Stimulated activated CD8-positive, alpha-beta memory T cell treated with anti-CD3 and anti-CD28 coated beads, Interleukin-12 subunit alpha, Interleukin-12 subunit beta, amount 100 ng/mL, for 1 hour (primary cell): ENCODE results near the gene GNG10.
"Not testable (repeated sequence)": the region's sequence is repeated elsewhere in the genome, so short reads cannot be mapped to it uniquely, and the experiment has no call there.

ENCODE experiments used
- DNase-seq: peaks from one replicate; pipeline ENCODE4 v3.0.0-alpha.2; 2020; ENCODE audit warnings: low read depth

The GNG10 gene

GRCh38 chr9:111657051-111657450, 4.4 kb upstream of the GNG10 start:
- DNase-seq: no peak

- DNase-seq: no peak
These were observed 2.5 kb upstream of the GNG10 start for GRCh38 chr9:111658943-111659342.

- no peak for DNase-seq
These were observed 1.7 kb upstream of the GNG10 start for GRCh38 chr9:111659691-111660090.

- no peak for DNase-seq
These were observed 557 bp downstream of the GNG10 start for GRCh38 chr9:111661802-111662521.

- DNase-seq: no peak
These were observed 1.3 kb downstream of the GNG10 start for GRCh38 chr9:111662576-111663300.

GRCh38 chr9:111663301-111663823, 2.0 kb downstream of the GNG10 start:
- no peak for DNase-seq

GRCh38 chr9:111668026-111668573, 6.7 kb downstream of the GNG10 start:
- no peak for DNase-seq

- not testable (repeated sequence) for DNase-seq
These were observed 7.2 kb downstream of the GNG10 start for GRCh38 chr9:111668601-111669000.

GRCh38 chr9:111674319-111674718, 12.9 kb downstream of the GNG10 start:
- DNase-seq: no peak

- no peak for DNase-seq
These were observed 14.7 kb downstream of the GNG10 start for GRCh38 chr9:111676116-111676515.

GRCh38 chr9:111678293-111678692, 16.9 kb downstream of the GNG10 start:
- DNase-seq: no peak

GRCh38 chr9:111679199-111679598, 17.8 kb downstream of the GNG10 start:
- no peak for DNase-seq

GRCh38 chr9:111683392-111683791, 22.0 kb downstream of the GNG10 start:
- no peak for DNase-seq

GRCh38 chr9:111691672-111692329, 30.4 kb downstream of the GNG10 start:
- no peak for DNase-seq

- no peak for DNase-seq
These were observed 35.4 kb downstream of the GNG10 start for GRCh38 chr9:111696796-111697195.

GRCh38 chr9:111700776-111701175, 39.4 kb downstream of the GNG10 start:
- no peak for DNase-seq

GRCh38 chr9:111704503-111704902, 43.1 kb downstream of the GNG10 start:
- no peak for DNase-seq

GRCh38 chr9:111711548-111711947, 50.1 kb downstream of the GNG10 start:
- no peak for DNase-seq

- DNase-seq: no peak
These were observed 51.0 kb downstream of the GNG10 start for GRCh38 chr9:111712369-111712768.

GRCh38 chr9:111715471-111715870, 54.1 kb downstream of the GNG10 start:
- DNase-seq: no peak

GRCh38 chr9:111719541-111719940, 58.1 kb downstream of the GNG10 start:
- no peak for DNase-seq
